Activated naive CD8-positive, alpha-beta T cell (primary cell): ENCODE data around the gene SLC7A7.
"Not testable (repeated sequence)": the region's sequence is repeated elsewhere in the genome, so short reads cannot be mapped to it uniquely, and the experiment has no call there.

Experiments used
- H3K27ac Mint-ChIP-seq: one replicate; pipeline ENCODE4 v1.8.0; 2021; ENCODE audit warnings: mixed read lengths
- H3K27me3 Mint-ChIP-seq: one replicate; pipeline ENCODE4 v1.8.0; 2021; ENCODE audit warnings: mixed read lengths
- H3K36me3 Mint-ChIP-seq: one replicate; pipeline ENCODE4 v1.8.0; 2021; ENCODE audit warnings: mixed read lengths
- H3K4me1 Mint-ChIP-seq: one replicate; pipeline ENCODE4 v1.8.0; 2021; ENCODE audit warnings: low read depth, mixed read lengths
- H3K4me3 Mint-ChIP-seq: one replicate; pipeline ENCODE4 v1.8.0; 2021; ENCODE audit warnings: mild to moderate bottlenecking, mixed read lengths
- H3K9me3 Mint-ChIP-seq: one replicate; pipeline ENCODE4 v1.8.0; 2021; ENCODE audit warnings: low read depth, mixed read lengths

Gene SLC7A7

DNA sequence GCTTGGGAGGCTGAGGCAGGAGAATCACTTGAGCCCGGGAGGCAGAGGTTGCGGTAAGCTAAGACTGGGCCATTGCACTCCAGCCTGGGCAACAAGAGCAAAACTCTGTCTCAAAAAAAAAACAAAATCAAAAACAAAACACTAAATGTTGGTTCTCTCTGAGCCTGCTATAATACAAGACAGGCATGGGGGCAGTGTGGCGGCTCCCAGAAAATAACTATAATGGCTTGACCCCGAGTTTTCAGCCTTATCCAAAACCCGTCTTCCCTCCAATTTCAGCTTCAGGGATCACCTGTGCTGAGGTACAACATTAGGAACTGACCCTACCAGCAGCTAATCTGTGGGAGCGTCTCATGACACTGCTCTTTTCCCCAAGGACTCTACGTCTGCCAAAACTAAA lies 862 bp downstream of the SLC7A7 start:
- H3K4me1 Mint-ChIP-seq = peaks cover 11% of the 10 kb centered on the region
- no peak overlapping the region for H3K4me3 Mint-ChIP-seq
- no peak overlapping the region for H3K27ac Mint-ChIP-seq
- H3K27me3 Mint-ChIP-seq = no peaks in the 10 kb centered on the region
- H3K36me3 Mint-ChIP-seq = no peaks in the 10 kb centered on the region
- no peaks in the 10 kb centered on the region for H3K9me3 Mint-ChIP-seq

DNA sequence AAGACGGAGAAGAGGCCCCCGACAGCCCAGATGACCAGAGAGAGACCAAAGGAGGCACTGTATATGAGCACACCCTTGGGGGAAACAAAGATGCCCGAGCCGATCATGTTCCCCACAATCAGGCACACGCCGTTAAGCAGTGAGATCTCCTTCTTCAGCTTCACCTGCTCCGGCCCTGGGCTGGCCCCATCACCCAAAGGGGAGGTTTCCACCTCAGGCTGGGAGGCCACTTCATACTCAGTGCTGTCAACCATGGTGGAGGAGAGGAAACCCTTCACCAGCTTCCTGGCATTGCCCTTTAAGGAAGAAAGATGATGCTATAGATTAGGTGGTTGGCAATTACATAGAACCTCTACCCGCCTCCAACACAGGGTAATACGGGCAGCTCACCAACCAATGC lies 2.1 kb downstream of the SLC7A7 start:
- Mint-ChIP-seq H3K9me3 (no peaks in the 10 kb centered on the region), H3K4me3 (no peak overlapping the region), H3K27me3 (no peaks in the 10 kb centered on the region), H3K27ac (no peak overlapping the region), H3K4me1 (peaks cover 11% of the 10 kb centered on the region), H3K36me3 (no peaks in the 10 kb centered on the region)

DNA sequence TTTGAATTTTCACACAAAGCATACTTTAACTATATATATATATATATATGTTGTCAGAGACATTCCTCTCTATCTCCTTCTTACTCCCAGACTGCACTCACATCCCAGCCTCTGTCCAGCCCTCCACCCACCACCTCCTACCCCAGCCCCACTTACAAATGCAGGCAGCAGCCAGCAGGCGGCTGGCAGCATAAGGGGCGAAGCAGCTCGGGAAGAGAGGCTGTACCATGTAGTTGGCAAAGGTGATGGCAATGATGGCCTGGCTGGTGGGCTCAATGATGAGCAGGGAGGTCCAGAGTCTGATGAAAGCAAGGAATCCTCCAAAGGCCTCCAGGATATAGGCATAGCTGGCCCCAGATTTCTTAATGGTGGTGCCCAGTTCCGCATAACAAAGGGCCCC lies 2.5 kb downstream of the SLC7A7 start:
- H3K9me3 Mint-ChIP-seq = no peaks in the 10 kb centered on the region
- H3K27me3 Mint-ChIP-seq = no peaks in the 10 kb centered on the region
- H3K4me3 Mint-ChIP-seq = no peak overlapping the region
- H3K27ac Mint-ChIP-seq = no peak overlapping the region
- H3K4me1 Mint-ChIP-seq = peaks cover 11% of the 10 kb centered on the region
- H3K36me3 Mint-ChIP-seq = no peaks in the 10 kb centered on the region

DNA sequence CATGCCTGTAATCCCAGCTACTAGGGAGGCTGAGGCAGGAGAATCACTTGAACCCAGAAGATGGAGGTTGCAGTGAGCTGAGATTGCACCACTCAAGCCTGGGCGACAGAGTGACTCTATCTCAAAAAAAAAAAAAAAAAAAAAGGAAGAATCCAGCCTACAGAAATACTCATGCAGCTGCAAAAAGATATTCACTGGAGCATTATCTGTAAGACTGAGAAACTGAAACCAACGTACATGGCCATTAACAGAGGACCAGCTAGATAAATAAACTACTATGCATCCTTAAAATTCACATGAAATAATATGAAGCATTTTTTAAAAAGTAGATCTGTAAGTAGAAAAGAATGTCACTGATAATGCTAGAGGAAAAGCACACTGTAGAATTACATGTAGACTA lies 3.5 kb downstream of the SLC7A7 start:
- H3K36me3 Mint-ChIP-seq = no peaks in the 10 kb centered on the region
- H3K4me3 Mint-ChIP-seq = no peak overlapping the region
- peaks cover 11% of the 10 kb centered on the region for H3K4me1 Mint-ChIP-seq
- no peak overlapping the region for H3K27ac Mint-ChIP-seq
- H3K27me3 Mint-ChIP-seq = no peaks in the 10 kb centered on the region
- no peaks in the 10 kb centered on the region for H3K9me3 Mint-ChIP-seq

DNA sequence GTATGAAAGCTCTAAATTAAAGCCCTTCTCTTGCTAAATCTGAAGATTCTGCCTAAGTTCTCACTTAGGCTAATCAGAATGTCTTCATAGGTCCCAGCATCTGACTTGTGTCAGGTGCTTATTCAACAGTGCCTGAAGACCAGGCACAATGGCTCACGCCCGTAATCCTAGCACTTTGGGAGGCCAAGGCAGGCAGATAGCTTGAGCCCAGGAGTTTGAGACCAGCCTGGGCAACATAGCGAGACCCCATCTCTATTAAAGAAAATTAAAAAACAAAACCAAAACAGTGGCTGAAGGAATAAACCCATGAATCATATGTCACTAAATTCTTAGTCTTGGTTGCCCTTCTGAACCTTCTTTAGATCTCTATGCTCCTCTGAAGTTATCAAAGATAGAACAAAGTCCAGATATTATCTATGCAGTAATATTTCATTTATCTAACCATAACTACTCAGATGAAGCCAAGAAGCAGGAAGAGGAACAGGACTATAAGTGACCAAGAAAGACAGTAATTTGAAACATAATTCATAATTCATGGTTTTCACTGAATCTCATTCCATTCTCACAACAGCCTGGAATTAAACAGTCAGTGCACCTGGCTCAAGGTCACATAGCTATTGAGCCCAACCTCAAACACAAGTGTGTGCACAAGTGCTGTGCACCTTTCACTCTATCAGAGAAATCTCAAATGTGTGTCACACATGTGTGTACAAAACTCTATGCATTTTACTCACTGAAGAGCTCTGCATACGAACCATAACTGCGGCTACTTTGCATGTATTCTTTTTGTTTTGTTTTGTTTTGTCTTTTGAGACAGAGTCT lies 6.6 kb downstream of the SLC7A7 start:
- no peak overlapping the region for H3K27ac Mint-ChIP-seq

DNA sequence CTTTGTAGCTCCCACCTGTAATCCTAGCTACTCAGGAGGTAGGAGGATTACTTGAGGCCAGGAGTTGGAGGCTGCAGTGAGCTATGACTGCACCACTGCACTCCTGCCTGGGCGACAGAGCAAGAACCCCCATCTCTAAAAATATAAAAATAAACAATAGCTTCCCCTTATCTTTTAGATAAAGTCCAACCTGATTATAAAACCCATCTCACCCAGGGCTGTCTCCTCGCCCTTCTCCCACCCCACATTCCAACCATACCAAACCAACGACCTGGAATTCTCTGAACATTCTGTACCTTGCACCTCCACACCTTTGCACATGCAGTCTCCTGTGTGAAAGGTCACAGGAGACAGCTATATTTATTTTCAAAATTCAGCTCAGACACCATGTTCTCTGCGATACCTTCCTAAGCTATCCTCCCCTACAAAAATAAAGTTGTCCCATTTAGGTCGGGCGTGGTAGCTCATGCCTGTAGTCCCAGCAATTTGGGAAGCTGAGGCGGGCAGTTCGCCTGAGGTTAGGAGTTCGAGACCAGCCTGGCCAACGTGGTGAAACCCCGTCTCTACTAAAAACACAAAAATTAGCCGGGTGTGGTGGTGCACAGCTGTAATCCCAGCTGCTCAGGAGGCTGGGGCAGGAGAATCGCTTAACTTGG lies 7.7 kb downstream of the SLC7A7 start:
- no peaks in the 10 kb centered on the region for H3K9me3 Mint-ChIP-seq
- H3K36me3 Mint-ChIP-seq = no peaks in the 10 kb centered on the region
- H3K27me3 Mint-ChIP-seq = peaks cover under 1% of the 10 kb centered on the region
- no peaks in the 10 kb centered on the region for H3K4me1 Mint-ChIP-seq
- H3K27ac Mint-ChIP-seq = no peak overlapping the region
- H3K4me3 Mint-ChIP-seq = no peak overlapping the region

More for the DNA sequence above, 6.6 kb downstream of the SLC7A7 start:
- H3K4me1 Mint-ChIP-seq = no peaks in the 10 kb centered on the region
- H3K9me3 Mint-ChIP-seq = no peaks in the 10 kb centered on the region
- no peak overlapping the region for H3K4me3 Mint-ChIP-seq
- H3K27me3 Mint-ChIP-seq = no peaks in the 10 kb centered on the region
- no peaks in the 10 kb centered on the region for H3K36me3 Mint-ChIP-seq

DNA sequence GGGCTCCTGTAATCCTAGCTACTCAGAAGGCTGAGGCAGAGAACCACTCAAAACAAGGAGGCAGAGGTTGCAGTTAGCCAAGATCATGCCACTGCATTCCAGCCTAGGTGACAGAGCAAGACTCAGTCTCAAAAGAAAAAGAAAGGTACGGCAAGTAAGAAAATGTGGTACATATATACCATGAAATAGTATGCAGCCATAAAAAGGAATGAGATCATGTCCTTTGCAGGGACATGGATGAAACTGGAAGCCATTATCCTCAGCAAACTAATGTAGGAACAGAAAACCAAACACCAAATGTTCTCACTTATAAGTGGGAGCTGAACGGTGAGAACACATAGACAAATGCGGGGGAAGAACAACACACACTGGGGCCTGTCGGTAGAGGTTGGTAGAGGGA lies 10.0 kb downstream of the SLC7A7 start:
- H3K4me3 Mint-ChIP-seq, H3K27ac Mint-ChIP-seq, H3K9me3 Mint-ChIP-seq, H3K36me3 Mint-ChIP-seq, H3K4me1 Mint-ChIP-seq, H3K27me3 Mint-ChIP-seq: not testable (repeated sequence)

DNA sequence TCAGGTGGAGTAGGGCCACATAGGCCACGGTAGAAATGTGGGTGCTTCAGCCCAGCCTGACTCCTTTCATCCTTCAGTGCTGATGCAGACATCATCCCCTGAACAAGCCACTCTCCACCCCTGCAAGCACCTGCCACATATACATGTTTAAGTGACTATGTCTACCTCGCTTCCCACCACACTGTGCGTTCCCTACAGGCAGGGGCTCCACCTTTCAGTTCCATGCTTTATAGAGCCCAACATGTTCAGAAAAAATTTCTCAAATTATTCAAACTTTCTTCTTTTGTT lies 11.6 kb downstream of the SLC7A7 start:
- Mint-ChIP-seq H3K36me3 (no peaks in the 10 kb centered on the region), H3K4me1 (no peaks in the 10 kb centered on the region), H3K27ac (no peak overlapping the region), H3K4me3 (no peak overlapping the region), H3K27me3 (peaks cover 16% of the 10 kb centered on the region), H3K9me3 (no peaks in the 10 kb centered on the region)

DNA sequence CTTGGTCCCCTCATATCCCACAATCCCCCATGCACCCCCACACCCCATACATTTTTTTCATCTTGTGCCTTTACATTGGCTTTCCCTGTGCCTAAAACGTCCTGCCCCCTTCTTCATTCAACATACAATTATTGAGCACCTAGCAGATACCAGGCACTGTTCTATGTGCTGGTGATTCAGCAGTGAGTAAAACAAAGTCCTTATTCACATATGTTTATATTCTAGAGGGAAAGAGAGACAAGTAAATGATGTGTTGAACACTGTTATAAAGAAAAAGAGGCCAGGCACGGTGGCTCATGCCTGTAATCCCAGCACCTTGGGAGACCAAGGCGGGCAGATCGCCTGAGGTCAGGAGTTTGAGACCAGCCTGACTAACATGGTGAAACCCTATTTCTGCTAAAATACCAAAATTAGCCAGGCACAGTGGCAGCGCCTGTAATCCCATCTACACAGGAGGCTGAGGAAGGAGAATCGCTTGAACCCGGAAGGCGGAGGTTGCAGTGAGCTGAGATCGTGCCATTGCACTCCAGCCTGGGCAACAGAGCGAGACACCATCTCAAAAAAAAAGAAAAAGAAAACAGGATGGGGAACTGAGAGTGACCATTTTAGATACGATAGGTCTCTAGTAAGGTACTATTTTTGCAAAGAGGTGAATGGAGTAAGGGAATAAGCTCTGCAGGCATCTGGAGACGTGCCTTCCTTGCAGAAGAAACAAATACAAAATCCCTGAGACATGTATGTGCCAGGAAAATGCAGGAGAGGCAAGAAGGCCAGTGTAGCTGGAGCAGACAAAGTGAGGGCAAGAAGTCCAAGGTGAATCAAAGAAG lies 12.2 kb downstream of the SLC7A7 start:
- Mint-ChIP-seq H3K4me1 (no peaks in the 10 kb centered on the region), H3K27me3 (peaks cover 16% of the 10 kb centered on the region), H3K27ac (no peak overlapping the region), H3K9me3 (no peaks in the 10 kb centered on the region), H3K36me3 (no peaks in the 10 kb centered on the region), H3K4me3 (no peak overlapping the region)

DNA sequence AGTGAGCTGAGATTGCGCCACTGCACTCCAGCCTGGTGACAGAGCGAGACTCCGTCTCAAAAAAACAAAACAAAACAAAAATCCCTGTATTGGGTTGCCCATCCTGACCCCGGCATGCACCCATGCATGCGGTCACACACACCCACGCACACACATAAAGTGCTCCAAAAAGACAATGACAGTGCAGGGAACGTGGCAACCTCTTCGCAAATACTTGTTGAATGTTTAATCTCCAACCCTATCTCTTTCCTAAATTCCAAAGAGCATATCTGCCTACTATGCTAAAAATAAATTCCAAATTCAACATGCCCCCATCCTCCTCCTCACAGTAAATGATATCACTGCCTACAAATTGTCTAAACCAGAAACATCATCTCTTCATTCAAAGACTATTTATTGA lies 13.5 kb downstream of the SLC7A7 start:
- Mint-ChIP-seq H3K27me3 (peaks cover 16% of the 10 kb centered on the region), H3K4me1 (no peaks in the 10 kb centered on the region), H3K9me3 (no peaks in the 10 kb centered on the region), H3K4me3 (no peak overlapping the region), H3K36me3 (no peaks in the 10 kb centered on the region), H3K27ac (no peak overlapping the region)

DNA sequence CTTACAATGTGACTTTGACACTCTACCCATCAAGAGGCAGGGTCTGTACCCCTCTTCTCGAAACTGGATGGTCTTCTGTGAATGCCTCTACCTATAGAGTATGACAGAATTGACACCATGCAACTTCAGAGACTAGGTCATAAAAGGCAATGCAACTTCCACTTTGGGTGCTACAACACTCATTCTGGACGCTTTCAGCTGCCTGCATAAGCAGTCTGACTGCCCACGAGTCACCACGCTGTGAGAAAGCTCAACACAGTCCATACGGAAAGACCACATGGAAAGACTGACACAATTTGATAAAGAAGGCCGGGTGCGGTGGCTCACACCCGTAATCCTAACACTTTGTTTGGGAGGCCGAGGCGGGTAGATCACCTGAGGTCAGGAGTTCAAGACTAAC lies 14.9 kb downstream of the SLC7A7 start:
- Mint-ChIP-seq H3K9me3 (no peaks in the 10 kb centered on the region), H3K4me1 (no peaks in the 10 kb centered on the region), H3K4me3 (no peak overlapping the region), H3K27me3 (peaks cover 16% of the 10 kb centered on the region), H3K36me3 (no peaks in the 10 kb centered on the region), H3K27ac (no peak overlapping the region)

DNA sequence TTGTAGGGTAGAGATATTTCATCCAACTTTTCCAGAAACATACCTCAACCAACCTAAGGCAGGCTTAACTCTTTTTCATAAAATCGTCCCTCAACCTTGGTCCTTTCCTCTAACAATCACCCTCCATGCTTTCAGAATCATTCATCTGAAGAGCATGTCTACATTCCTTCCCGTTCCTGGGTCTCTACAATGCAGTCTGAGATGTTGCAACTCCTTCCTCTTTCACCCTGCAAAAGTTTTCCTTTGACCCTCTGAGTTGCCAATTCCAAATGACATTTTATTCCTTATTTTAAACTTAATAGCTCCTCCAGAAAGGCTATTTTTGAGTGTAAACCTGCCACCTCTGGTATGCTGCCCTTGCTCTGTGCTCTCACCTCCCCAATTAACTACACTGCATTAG lies 16.7 kb downstream of the SLC7A7 start:
- Mint-ChIP-seq H3K4me3 (no peak overlapping the region), H3K4me1 (no peaks in the 10 kb centered on the region), H3K27me3 (peaks cover 17% of the 10 kb centered on the region), H3K27ac (no peak overlapping the region), H3K9me3 (no peaks in the 10 kb centered on the region), H3K36me3 (no peaks in the 10 kb centered on the region)

DNA sequence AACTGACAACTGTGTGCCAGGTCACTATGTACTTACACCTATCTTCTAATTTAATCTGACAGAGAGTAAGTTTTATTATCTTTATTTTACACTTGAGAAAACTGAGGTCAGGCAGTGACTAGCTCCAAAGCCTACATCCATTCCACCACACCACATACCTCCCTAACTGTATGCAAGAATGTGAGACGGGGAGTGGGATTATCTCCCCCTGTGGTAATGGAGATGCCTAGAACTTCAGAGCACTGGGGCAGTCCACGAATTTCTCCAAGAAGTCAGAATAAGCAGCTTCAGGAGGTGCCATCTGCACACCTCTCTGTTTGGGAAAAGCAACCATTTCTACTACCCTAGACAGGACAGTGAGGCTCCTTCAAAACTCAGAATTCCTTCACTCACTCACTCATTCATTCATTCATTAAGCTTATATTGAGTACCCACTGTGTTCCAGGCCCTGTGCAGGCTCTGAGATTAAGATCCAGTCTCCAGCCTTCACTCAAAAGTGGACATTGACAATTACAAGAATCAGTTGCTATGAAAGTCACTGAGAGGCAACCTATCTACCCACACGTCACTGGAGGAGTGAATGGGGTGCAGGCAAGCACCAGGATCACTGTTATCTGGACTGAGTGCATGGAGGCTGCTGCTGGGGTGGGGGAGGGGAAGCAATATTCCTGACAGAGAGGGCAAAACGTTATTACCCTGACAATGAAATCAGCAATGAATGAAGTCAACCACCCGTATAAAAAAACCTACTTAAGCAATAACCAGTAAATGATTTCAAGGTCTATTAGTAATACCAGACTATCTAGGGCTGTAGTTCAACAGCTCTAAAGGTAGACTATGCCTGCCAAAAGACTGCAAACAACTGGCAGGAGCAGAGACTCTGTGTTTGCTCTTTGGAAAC lies 18.0 kb downstream of the SLC7A7 start:
- H3K27ac Mint-ChIP-seq = no peak overlapping the region
- no peaks in the 10 kb centered on the region for H3K4me1 Mint-ChIP-seq

DNA sequence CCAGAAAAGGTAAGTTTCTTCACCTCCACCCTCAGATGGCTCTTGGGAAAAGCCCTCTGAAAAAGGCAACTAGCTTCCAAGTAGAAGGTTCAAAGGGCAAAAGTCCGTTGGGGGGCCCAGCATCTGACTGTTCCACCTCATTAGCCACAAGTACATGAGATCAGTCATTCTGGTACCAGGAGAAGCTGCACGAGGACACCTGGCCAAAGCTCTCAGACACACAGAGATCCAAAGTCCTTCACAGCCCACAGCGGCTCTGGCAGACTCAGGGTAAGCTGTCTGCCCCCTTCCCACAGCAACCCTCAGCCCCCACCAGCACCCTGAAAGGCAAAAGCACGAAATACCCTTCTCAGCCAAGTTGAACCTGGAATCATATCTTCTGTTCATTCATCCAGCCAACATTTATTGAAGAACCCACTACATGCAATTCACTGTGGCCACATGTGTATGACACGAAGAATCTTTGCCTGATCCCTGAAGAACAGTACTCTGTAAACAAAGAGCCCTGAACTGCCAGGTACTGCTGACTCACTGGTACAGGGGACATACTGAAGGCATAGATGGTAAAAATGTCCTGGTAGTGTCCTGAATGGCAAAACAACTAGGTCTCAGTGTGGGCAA lies 19.0 kb downstream of the SLC7A7 start:
- Mint-ChIP-seq H3K4me3 (no peak overlapping the region), H3K4me1 (no peaks in the 10 kb centered on the region), H3K27me3 (peaks cover 12% of the 10 kb centered on the region), H3K36me3 (no peaks in the 10 kb centered on the region), H3K9me3 (no peaks in the 10 kb centered on the region), H3K27ac (no peak overlapping the region)

More for the DNA sequence above, 18.0 kb downstream of the SLC7A7 start:
- Mint-ChIP-seq H3K27me3 (peaks cover 14% of the 10 kb centered on the region), H3K9me3 (no peaks in the 10 kb centered on the region), H3K4me3 (no peak overlapping the region), H3K36me3 (no peaks in the 10 kb centered on the region)
